Germinal center (tissue), 1 donor: ENCODE data around the gene RBM28.

Experiments used
- DNase-seq: peaks from one replicate; pipeline ENCODE4 v3.0.0; 2012; ENCODE audit warnings: mixed read lengths, low spot score

RBM28 gene

GRCh38 chr7:128370491-128370890, 26.8 kb upstream of the RBM28 start:
- DNase-seq = no peak

GRCh38 chr7:128366986-128367385, 23.3 kb upstream of the RBM28 start:
- DNase-seq = no peak

- DNase-seq = no peak
Observed at GRCh38 chr7:128366300-128366699, 22.6 kb upstream of the RBM28 start.

DNA sequence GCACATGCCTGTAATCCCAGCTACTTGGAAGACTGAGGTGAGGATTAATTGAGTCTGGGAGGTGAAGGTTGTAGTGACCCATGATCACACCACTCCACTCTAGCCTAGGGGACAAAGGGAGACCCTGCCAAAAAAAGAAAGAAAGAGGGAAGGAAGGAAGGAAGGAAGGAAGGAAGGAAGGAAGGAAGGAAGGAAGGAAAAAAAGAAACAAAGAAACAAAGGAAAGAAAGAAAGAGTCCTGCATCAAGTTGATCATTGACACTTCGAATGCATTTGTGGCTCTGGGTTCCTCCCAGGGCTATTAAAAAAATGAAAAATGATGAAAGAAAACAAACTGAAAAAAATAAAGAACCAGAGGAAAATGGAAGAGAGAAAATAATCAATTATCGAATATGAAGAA, 21.7 kb upstream of the RBM28 start:
- no peak for DNase-seq

DNA sequence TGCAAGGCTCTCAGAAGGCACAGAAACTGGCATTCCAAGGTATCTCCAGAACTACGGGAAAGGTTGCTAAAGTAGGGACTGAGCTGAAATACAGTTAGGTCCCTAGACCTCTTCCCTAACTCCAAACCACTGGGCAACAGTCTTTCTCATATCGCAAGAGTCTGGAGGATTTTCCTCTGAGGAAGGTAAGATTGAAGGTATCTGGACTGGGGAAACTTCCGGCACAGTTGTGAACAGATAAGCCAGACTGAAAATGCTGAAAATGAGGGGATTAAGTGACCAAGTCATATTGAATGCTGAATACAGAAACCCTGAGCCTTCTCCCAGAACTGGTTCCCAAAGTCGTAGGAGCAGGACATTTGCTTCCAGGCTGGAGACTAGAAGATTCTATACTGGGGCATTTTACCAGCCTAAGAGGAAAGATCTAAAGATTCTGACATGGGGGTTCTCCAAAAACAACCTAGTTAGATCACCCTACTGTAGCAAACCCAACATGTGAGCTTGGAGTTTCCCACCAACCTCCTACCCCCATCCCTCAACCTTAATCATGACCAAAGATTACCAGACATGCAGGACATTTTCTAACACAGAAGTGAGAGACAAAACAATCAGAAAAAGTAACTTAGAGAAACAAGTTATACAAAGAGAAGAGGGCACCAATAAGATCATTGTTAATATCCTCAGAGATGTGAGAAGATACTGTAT, 20.6 kb upstream of the RBM28 start:
- no peak for DNase-seq

DNA sequence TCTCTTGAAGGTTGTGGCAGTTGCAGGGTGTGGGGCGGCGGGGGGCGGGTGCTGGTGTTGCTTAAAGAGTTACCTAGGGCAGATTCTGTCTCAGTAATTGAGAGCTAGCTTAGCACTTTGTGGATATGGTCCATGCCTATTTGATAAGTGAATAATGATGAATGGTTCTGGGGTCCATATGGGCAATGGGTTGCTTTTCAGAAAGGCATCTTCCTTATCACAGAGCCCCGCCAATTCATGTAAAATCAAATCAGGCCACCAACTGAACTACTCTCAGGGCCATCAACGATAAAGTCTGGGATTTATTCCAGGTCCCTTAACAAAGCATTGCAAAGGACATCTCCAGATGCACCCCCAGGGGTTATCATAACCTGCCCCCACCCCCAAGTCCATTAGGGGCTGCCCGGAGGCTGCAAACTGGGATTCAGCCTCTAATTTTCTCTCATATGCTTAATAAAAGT, 19.6 kb upstream of the RBM28 start:
- no peak for DNase-seq

DNA sequence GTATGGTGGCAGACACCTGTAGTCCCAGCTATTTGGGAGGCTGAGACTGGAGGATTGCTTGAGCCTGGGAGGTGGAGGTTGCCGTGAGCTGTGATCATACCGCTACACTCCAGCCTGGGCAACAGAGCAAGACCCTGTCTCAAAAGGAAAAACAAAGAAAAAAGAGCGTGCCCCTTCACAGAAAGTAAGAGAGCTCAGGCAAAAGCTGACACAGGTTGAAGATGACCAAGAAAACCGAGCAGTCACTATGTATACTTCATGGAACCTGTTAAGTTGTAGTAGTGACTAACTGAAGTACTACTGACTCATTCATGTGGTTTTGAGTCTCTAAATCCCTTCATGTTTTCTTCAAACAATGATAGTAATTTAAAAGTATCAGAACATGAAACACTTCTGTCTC, 19.0 kb upstream of the RBM28 start:
- no peak for DNase-seq

GRCh38 chr7:128361411-128362379, 18.0 kb upstream of the RBM28 start, which contains the start of gene PRRT4:
PRRT4 (minus strand) TSS chr7:128361690.
- peak; percentile 68 for DNase-seq

DNA sequence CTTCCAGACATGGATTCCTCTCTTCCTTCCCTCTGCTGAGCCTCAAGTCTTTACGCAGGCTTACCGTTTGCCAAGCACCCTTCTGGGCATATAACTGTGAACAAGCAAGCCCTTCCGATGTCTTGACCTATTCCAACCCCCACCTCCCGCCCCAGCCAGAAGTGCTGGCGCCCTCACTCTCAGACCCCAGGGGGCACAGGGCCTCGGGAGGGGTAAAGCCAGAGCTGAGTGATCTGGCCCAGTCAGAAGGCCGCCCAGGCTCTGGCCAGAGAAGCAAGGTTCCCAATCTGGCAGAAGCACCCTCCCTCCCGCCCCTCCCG, 16.6 kb upstream of the RBM28 start:
- DNase-seq = no peak

GRCh38 chr7:128359939-128360338, 16.2 kb upstream of the RBM28 start:
- no peak for DNase-seq

- no peak for DNase-seq
Observed at GRCh38 chr7:128359336-128359735, 15.6 kb upstream of the RBM28 start.

GRCh38 chr7:128358233-128358632, 14.5 kb upstream of the RBM28 start:
- no peak for DNase-seq

DNA sequence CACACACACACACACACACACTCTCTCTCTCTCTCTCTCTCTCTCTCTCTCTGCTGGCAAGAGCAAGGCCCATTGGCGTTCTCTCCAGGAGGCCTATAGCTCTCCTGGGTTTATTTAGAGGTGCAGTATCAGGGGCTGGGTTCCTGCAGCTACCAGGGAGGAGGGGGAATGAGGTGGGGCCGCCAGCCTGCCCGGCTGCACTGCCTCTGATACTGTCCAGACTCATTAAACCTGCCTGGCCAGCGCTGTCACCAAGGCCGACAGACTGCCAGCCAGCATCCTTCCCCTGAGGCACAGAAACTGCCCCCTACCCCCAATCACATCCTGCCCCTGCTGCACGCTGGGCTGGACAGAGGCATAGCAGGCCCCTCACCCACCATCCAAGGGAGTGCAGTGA, 13.5 kb upstream of the RBM28 start:
- DNase-seq = no peak

DNA sequence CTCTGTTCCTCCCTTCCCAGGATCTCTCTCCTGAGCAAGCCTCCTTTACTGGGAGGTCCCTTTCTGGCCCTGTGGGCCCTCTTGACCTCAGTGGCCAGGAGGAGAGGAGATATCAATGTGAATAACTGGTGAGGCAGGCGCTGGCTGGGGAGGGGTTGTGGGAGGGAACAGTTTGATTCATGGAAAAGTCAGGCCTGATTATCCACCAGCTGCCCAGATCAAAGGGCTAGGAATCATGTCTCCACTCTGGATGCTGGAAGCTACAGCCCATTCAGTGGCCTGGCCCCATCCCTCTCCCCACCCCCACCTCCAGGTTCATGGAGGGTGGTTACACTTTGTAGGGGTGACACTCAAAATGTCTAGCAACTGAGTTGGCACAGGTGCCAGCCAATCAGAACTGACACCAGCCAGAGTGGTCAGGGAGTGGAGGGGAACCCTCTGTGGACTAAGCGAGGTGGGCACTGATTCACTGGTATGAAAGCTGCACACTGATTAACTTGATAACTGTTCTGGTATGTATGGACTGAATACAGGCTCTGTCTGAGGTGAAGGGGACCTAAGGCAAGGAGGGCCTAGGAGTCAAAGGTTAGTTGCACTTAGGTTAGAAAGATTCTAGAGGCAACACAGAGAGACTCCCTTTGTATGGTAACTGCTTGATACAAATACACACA, 13.0 kb upstream of the RBM28 start:
- DNase-seq = no peak

GRCh38 chr7:128353610-128354009, 9.9 kb upstream of the RBM28 start:
- DNase-seq = no peak

DNA sequence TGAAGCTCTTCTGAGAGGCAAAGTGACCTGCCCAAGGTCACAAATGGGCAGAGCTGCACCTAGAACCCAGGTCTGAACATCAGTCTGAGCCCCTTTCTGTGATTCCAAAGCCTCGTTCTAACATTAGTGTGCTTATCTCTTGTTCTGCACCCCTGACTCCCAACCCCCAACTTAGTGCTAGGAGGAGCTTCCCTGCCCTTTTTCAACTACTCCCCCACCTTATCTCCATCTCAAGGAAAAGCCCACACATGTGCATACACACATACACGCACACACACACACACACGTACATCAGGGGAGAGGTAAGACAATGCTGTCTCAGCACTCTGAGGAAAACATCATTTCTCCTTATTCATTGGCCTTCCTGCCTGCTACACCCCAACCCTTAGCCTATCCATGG, 9.5 kb upstream of the RBM28 start:
- DNase-seq = no peak

DNA sequence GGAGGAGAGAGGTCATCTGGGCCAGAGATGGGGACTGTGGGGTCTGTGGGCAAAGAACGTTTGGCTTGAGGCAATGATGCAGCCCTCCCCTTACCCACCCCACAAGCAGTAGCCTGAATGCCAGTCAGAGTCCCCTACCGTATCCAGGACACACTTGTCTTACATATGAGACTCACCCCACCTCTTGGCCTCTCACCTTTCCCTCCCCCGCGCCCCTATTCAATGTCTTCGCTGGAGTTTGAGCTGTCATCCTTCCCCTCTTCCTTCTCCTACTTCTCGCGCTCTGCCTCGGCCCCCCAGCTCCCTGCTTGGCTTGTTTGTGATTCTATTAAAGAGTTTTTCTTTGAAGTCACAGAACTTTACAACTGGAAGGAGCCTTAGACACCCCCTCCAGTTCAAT, 8.9 kb upstream of the RBM28 start:
- DNase-seq = no peak

DNA sequence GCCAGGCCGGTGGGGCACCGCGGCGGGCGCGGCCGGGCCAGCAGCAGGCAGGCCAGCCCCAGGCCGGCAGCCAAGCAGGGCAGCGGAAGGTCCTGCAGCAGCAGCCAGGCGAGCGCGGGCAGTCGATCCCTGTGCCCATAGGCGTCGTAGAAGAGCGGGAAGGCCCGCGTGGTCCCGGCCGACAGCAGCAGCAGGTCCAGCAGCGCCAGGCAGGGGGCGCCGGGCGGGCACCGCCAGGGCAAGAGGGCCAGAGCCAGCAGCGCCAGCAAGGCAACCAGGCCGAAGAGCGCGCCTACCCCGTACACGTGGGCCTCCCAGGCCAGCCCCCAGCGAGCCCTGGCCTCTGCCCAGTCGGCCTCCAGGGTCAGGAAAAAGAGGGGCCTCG, 8.4 kb upstream of the RBM28 start:
- DNase-seq = no peak

DNA sequence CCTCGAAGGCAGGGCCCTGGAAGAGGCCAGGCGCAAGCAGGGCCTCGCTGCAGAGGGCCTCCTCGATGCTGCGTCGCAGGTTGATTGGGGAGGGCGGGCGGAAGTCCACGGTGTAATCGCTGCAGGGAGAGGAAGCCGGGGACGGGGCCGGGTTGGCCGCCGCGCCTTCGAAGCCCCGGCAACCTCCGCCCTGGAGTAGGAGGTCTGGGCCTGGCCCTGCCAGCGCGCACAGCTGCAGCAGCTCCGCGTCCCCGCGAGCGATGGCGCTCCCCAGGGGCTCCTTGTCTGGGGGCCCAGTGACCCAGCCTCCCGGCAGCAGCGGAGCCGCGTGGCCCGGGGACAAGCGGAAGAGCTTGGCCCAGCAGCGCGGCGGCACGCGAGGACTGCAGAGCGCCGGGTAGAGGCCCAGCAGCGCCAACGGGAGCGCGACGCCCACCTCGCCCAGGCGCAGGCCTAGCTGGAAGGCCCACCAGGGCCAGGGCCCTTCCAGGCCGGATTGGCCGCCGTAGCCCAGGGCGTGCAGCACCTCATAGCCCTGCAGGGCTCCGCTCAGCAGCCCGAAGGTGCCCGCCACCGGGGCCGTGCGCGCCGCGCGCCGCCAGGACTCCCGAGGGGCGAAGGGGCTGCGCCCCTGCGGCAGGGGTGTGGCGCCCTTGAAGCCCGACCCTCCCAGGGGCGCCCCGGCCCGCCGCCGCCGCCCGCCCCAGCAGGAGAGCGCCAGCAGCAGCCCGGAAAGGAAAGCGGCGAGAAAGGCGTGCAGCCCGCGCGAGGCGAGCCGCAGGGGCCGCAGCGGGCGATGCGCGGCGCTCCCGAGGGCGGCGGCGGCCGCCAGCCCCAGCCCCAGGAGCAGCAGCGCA, 7.8 kb upstream of the RBM28 start:
- peak; percentile 44 for DNase-seq

DNA sequence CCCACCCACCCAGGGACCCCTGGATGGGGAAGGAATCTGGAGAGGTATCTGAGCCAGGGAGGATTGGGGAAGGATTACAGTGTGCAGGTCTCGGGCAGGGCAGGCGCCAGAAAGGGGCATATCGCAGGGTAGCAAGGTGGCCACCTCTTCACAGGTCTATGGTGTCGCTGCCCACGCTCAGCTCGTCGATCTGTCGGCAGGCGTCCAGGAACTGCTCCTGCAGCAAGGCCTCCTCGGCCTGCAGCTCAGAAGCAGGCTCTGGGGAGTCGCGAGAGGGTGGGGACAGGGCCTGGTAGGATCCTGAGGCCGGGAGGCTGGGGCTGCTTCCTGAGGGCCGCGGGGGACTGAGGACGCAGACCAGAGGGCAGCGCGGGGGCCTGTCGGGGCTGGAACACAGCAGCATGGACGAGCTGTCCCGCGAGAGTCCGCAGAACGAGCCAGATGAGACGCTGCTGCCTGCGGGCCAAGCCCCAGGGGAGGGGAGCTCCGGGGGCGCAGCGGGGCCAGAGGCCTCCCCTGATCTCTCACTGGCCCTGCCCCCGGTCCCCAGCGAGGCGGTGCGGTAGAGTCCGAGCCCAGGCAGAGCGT, 7.1 kb upstream of the RBM28 start:
- no peak for DNase-seq

DNA sequence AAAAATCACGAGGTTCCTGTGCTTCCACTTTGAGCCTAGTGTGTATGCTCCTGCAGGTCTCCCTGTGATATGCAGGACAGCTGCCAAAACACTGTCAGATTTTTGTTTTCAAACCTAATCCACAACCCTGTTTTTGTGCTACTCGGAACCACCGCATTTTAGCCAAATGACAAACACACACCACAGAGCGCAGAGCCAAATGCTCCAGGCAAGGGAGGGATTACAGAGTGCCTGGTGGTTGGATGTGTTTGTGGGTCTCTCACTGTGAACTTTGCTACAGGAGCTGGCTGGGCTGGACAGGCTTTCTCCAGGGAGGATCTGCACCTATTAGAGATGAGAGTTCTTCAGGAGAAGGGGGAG, 5.7 kb upstream of the RBM28 start:
- no peak for DNase-seq
